Tibial nerve (tissue), 4 donors: Measurements from ENCODE around the gene SENP1.

Source experiments
- CTCF ChIP-seq, 5 experiments: fragments of 200-600 bp in 3 of 5; fragments of 450-650 bp in 2 of 5; sonication (generic) in 3 of 5; IDR thresholded peaks; one replicate each; pipeline ENCODE4 v1.5.1; 2016 to 2019; ENCODE audit warnings: antibody characterized with exemption in 5 of 5, mild to moderate bottlenecking in 3 of 5, moderate library complexity in 2 of 5
- EP300 ChIP-seq, 2 donors: sonication (generic); formaldehyde crosslinking; IDR thresholded peaks; one replicate each; pipeline ENCODE4 v1.6.1; 2017; ENCODE audit warnings: antibody characterized with exemption in 2 of 2, mild to moderate bottlenecking in 1 of 2
- POLR2A ChIP-seq, 2 donors: fragments of 450-650 bp; IDR thresholded peaks; one replicate each; pipeline ENCODE4 v1.6.1; 2017; ENCODE audit warnings: antibody characterized with exemption in 2 of 2, mild to moderate bottlenecking in 2 of 2, moderate library complexity in 2 of 2

GRCh38 chr12:48013287-48013686, 92.6 kb downstream of the SENP1 start:
- no peak for TF ChIP-seq POLR2A (IDR thresholded peaks at IDR 0.05)
- TF ChIP-seq CTCF (IDR thresholded peaks at IDR 0.05), result no peak
- no peak for TF ChIP-seq EP300 (IDR thresholded peaks at IDR 0.05)
